HCT116 (cell line): ENCODE data around the gene USP54. TPM values are rescaled to one million over a fixed set of nuclear protein-coding genes. Genes with fewer than 3 reads are reported as not detected.
A peak's percentile ranks its signal among the peaks of the same experiment; 100 is the strongest.

ENCODE experiments used
- ATAC-seq: fragments of 200-7000 bp; cut with Tn5 transposase; 2 replicates; pipeline ENCODE4 v1.9.1; 2020; ENCODE audit warnings: mild to moderate bottlenecking, moderate library complexity
- BruUV-seq: library from RNA; stranded (reverse); fragments of 400-500 nt; replicated peaks from 2 replicates; lab custom pipeline; 2021; lab: Mats Ljungman, UMichigan
- CTCF ChIA-PET: fragments of 300-600 bp; sonication (Branson Sonifier 250); formaldehyde crosslinking; loops from one replicate; lab custom pipeline; 2021; ENCODE audit warnings: antibody characterized with exemption; lab: Charles Lee
- POLR2A ChIA-PET: fragments of 300-600, 350-600 bp; sonication (Branson Sonifier 250); formaldehyde crosslinking; loops from one replicate; lab custom pipeline; 2021; ENCODE audit warnings: antibody characterized with exemption; lab: Charles Lee
- RAD21 ChIA-PET, 2 experiments: fragments of 300-600 bp; sonication (Branson Sonifier 250); formaldehyde crosslinking; loops; one replicate each; lab custom pipeline; 2023; ENCODE audit warnings: low total read pairs in 2 of 2; ENCODE audit not compliant: uncharacterized antibody in 2 of 2, unreplicated experiment in 2 of 2, low non-redundant PET in 1 of 2; lab: Charles Lee
- DNase-seq: peaks from one replicate; pipeline ENCODE4 v3.0.0-alpha.2; 2010; ENCODE audit warnings: low read depth, low spot score
- H2AFZ ChIP-seq: fragments of 200-600 bp; shearing (Covaris generic), sonication (generic); 2 replicates; pipeline ENCODE4 v1.6.1; 2017; ENCODE audit warnings: low read depth, mixed run types, mixed read lengths, antibody characterized with exemption, low read length; ENCODE audit not compliant: poor library complexity, severe bottlenecking
- H3K27ac ChIP-seq: 2 replicates; pipeline ENCODE4 v1.5.1; 2012; ENCODE audit warnings: low read depth, low read length
- H3K27me3 ChIP-seq: fragments of 200-600 bp; sonication (generic); 2 replicates; pipeline ENCODE4 v1.6.1; 2016; ENCODE audit warnings: mixed run types, low read length, mixed read lengths; ENCODE audit not compliant: insufficient read depth
- H3K36me3 ChIP-seq, 2 experiments: fragments of 200-500 bp in 1 of 2; fragments of 200-600 bp in 1 of 2; sonication (Bioruptor generic) in 1 of 2; sonication (generic) in 1 of 2; 2 replicates each; pipeline versions ENCODE4 v1.5.1 to v1.6.1; 2014 to 2016; ENCODE audit warnings: low read length in 2 of 2, inconsistent platforms in 1 of 2, mixed read lengths in 1 of 2, mixed run types in 1 of 2; ENCODE audit not compliant: insufficient read depth in 2 of 2, control insufficient read depth in 1 of 2
- H3K4me1 ChIP-seq, 2 experiments: fragments of 200-600 bp in 1 of 2; sonication (generic) in 1 of 2; 2 replicates each; pipeline versions ENCODE4 v1.5.1 to v1.6.1; 2012 to 2017; ENCODE audit warnings: low read length in 2 of 2, inconsistent platforms in 1 of 2, mild to moderate bottlenecking in 1 of 2, mixed read lengths in 1 of 2, mixed run types in 1 of 2, moderate library complexity in 1 of 2; ENCODE audit not compliant: insufficient read depth in 2 of 2, control insufficient read depth in 1 of 2
- H3K4me2 ChIP-seq: fragments of 200-600 bp; sonication (generic); 2 replicates; pipeline ENCODE4 v1.6.1; 2017; ENCODE audit warnings: mixed run types, low read length, mixed read lengths
- H3K4me3 ChIP-seq, 2 experiments: fragments of 200-600 bp in 1 of 2; sonication (generic) in 1 of 2; replicated peaks in 1 of 2; 2 replicates each; pipeline ENCODE4 v1.5.1; 2011 to 2016; ENCODE audit warnings: low read length in 2 of 2, control low read depth in 1 of 2, low read depth in 1 of 2, mild to moderate bottlenecking in 1 of 2, mixed read lengths in 1 of 2, mixed run types in 1 of 2
- H3K79me2 ChIP-seq: fragments of 200-600 bp; sonication (generic); 2 replicates; pipeline ENCODE4 v1.6.1; 2017; ENCODE audit warnings: mild to moderate bottlenecking, mixed run types, low read length, moderate library complexity, mixed read lengths; ENCODE audit not compliant: insufficient read depth
- H3K9ac ChIP-seq: fragments of 200-600 bp; sonication (generic); 2 replicates; pipeline ENCODE4 v1.6.1; 2016; ENCODE audit warnings: low read length, mixed read lengths
- H3K9me2 ChIP-seq: fragments of 200-600 bp; sonication (generic), shearing (Covaris generic); 2 replicates; pipeline ENCODE4 v1.6.1; 2017; ENCODE audit warnings: mixed run types, mild to moderate bottlenecking, moderate library complexity; ENCODE audit not compliant: insufficient read depth
- H3K9me3 ChIP-seq, 2 experiments: fragments of 200-500 bp in 1 of 2; fragments of 200-600 bp in 1 of 2; sonication (Bioruptor generic) in 1 of 2; sonication (generic) in 1 of 2; 2 replicates each; pipeline ENCODE4 v1.6.1; 2014 to 2017; ENCODE audit warnings: low read length in 2 of 2, mixed read lengths in 2 of 2, inconsistent platforms in 1 of 2, low read depth in 1 of 2, mild to moderate bottlenecking in 1 of 2, mixed run types in 1 of 2, moderate library complexity in 1 of 2; ENCODE audit not compliant: control insufficient read depth in 1 of 2, insufficient read depth in 1 of 2
- H4K20me1 ChIP-seq: fragments of 200-600 bp; sonication (generic), shearing (Covaris generic); 2 replicates; pipeline ENCODE4 v1.6.1; 2017; ENCODE audit warnings: mixed run types, mild to moderate bottlenecking, moderate library complexity; ENCODE audit not compliant: insufficient read depth
- CTCF ChIP-seq, 3 experiments: fragments of 200-600 bp in 1 of 3; sonication (generic) in 1 of 3; IDR thresholded peaks in 2 of 3; conservative IDR thresholded peaks in 1 of 3; 2 replicates each; pipeline ENCODE4 v1.5.1; 2012 to 2017; ENCODE audit warnings: low read depth in 2 of 3, low read length in 2 of 3, antibody characterized with exemption in 1 of 3, borderline replicate concordance in 1 of 3, control low read depth in 1 of 3, mild to moderate bottlenecking in 1 of 3, mixed read lengths in 1 of 3, mixed run types in 1 of 3, moderate library complexity in 1 of 3; ENCODE audit not compliant: insufficient read depth in 1 of 3
- EGR1 ChIP-seq: IDR thresholded peaks from 2 replicates; pipeline ENCODE4 v1.6.1; 2012; ENCODE audit warnings: low read depth
- ELF1 ChIP-seq: IDR thresholded peaks from 2 replicates; pipeline ENCODE4 v1.6.1; 2012; ENCODE audit warnings: low read depth, borderline replicate concordance
- FOSL1 ChIP-seq: IDR thresholded peaks from 2 replicates; pipeline ENCODE4 v1.6.1; 2012; ENCODE audit warnings: low read depth
- JUND ChIP-seq: IDR thresholded peaks from 2 replicates; pipeline ENCODE4 v1.6.1; 2012
- MAX ChIP-seq: IDR thresholded peaks from 2 replicates; pipeline ENCODE4 v1.6.1; 2012
- POLR2AphosphoS5 ChIP-seq: IDR thresholded peaks from 2 replicates; pipeline ENCODE4 v1.6.1; 2011; ENCODE audit warnings: mild to moderate bottlenecking, low read depth, low read length, moderate library complexity
- YY1 ChIP-seq: IDR thresholded peaks from 2 replicates; pipeline ENCODE4 v1.6.1; 2011; ENCODE audit warnings: low read length, low read depth, moderate library complexity, mild to moderate bottlenecking; ENCODE audit not compliant: insufficient replicate concordance; ENCODE audit errors: extremely low read depth
- ZFX ChIP-seq: fragments of 450-650 bp; IDR thresholded peaks from 2 replicates; pipeline ENCODE4 v1.6.1; 2017
- intact Hi-C: fragments of 100-400 bp; cut with micrococcal nuclease; formaldehyde crosslinking; loops from 2 replicates; pipeline ENCODE4 v1.10.0; 2022
- total RNA-seq: library from RNA; stranded (reverse); gene quantifications from one replicate; pipeline ENCODE4 v1.2.1, GENCODE V29; 2021; ENCODE audit not compliant: unreplicated experiment

USP54 gene
- total RNA-seq, 1 experiment from 2014 or later: 28.0 TPM

GRCh38 chr10:73493781-73494180 is 97.4 kb downstream of the USP54 start:
- no peak for ATAC-seq
- Histone ChIP-seq H3K9ac (no peak overlapping the region), H3K27me3 (no peaks in the 10 kb centered on the region), H2AFZ (no peak overlapping the region), H3K4me1 (peaks cover 13 to 21% of the 10 kb centered on the region in 2 experiments; a peak in 3 of 4 replicates), H4K20me1 (no peaks in the 10 kb centered on the region), H3K9me3 (no peaks in the 10 kb centered on the region), H3K36me3 (no peaks in the 10 kb centered on the region; a peak in 1 of 4 replicates), H3K79me2 (peaks cover 65% of the 10 kb centered on the region), H3K4me2 (peak overlapping the region; percentile 81; the same call in 1 of the 2 replicates), H3K9me2 (no peaks in the 10 kb centered on the region), H3K4me3 (peak overlapping the region in 1 of 2 experiments; percentile 98; a peak in 1 of 4 replicates), H3K27ac (no peak overlapping the region)
- no peak for DNase-seq
- POLR2A ChIA-PET: no interaction called here
- RAD21 ChIA-PET: no interaction called here
- BruUV-seq: no TSS peak
- intact Hi-C loops: no loop called here
- TF ChIP-seq FOSL1 (no peak), CTCF (IDR thresholded peaks at IDR 0.05 in 2 of 3, conservative IDR thresholded peaks at IDR 0.05 in 1 of 3; ENCODE audit: borderline replicate concordance in 1 of 3, insufficient read depth in 1 of 3, low read depth in 2 of 3, low read length in 2 of 3) (no peak), POLR2AphosphoS5 (no peak), EGR1 (no peak), JUND (no peak), ELF1 (no peak), ZFX (no peak), MAX (no peak), YY1 (no peak)
- CTCF ChIA-PET: no interaction called here
